MCF 10A (cell line): ENCODE data around the gene MLF1. TPM values are rescaled to one million over a fixed set of nuclear protein-coding genes. Genes with fewer than 3 reads are reported as not detected.

ENCODE experiments used
- BruUV-seq: library from RNA; stranded (reverse); fragments of 400-500 nt; replicated peaks from 2 replicates; lab custom pipeline; 2021; lab: Mats Ljungman, UMichigan
- CTCF ChIA-PET: fragments of 300-600 bp; sonication (Branson Sonifier 250); formaldehyde crosslinking; extraction: SDS; loops from one replicate; lab custom pipeline; 2021; ENCODE audit warnings: antibody characterized with exemption, inconsistent platforms; lab: Yijun Ruan, JAX
- POLR2A ChIA-PET: fragments of 300-600, 350-650 bp; sonication (Branson Sonifier 250); formaldehyde crosslinking; extraction: SDS; loops from one replicate; lab custom pipeline; 2020; ENCODE audit warnings: antibody characterized with exemption, inconsistent platforms; lab: Yijun Ruan, JAX
- DNase-seq: peaks from one replicate; pipeline ENCODE4 v3.0.0-alpha.2; 2018; ENCODE audit not compliant: unreplicated experiment
- H3K27ac Mint-ChIP-seq: one replicate; pipeline ENCODE4 v1.8.0; 2022; ENCODE audit warnings: mild to moderate bottlenecking, low read depth, mixed read lengths; ENCODE audit not compliant: unreplicated experiment
- H3K27me3 Mint-ChIP-seq: one replicate; pipeline ENCODE4 v1.8.0; 2022; ENCODE audit warnings: mixed read lengths; ENCODE audit not compliant: insufficient read depth, unreplicated experiment
- H3K36me3 Mint-ChIP-seq: one replicate; pipeline ENCODE4 v1.8.0; 2022; ENCODE audit warnings: mild to moderate bottlenecking, moderate library complexity, mixed read lengths; ENCODE audit not compliant: insufficient read depth, unreplicated experiment
- H3K4me1 Mint-ChIP-seq: one replicate; pipeline ENCODE4 v1.8.0; 2022; ENCODE audit warnings: mixed read lengths; ENCODE audit not compliant: insufficient read depth, unreplicated experiment
- H3K4me3 Mint-ChIP-seq: one replicate; pipeline ENCODE4 v1.8.0; 2022; ENCODE audit warnings: mild to moderate bottlenecking, moderate library complexity, mixed read lengths; ENCODE audit not compliant: unreplicated experiment
- H3K9me3 Mint-ChIP-seq: one replicate; pipeline ENCODE4 v1.8.0; 2022; ENCODE audit warnings: mixed read lengths; ENCODE audit not compliant: unreplicated experiment
- intact Hi-C: fragments of 100-400 bp; cut with micrococcal nuclease; formaldehyde crosslinking; loops from 2 replicates; pipeline ENCODE4 v1.14.1; 2022
- total RNA-seq: library from RNA; stranded (reverse); gene quantifications from 2 replicates; pipeline ENCODE4 v1.2.3, GENCODE V29; 2022
- TF ChIP-seq, protein P1 (sequence below): fragments of 200-600 bp; IDR thresholded peaks from one replicate; pipeline ENCODE4 v1.8.0; 2022; ENCODE audit warnings: antibody characterized with exemption, mild to moderate bottlenecking; ENCODE audit not compliant: unreplicated experiment

MLF1 gene
- total RNA-seq, 1 experiment from 2014 or later = 6.8 TPM

DNA sequence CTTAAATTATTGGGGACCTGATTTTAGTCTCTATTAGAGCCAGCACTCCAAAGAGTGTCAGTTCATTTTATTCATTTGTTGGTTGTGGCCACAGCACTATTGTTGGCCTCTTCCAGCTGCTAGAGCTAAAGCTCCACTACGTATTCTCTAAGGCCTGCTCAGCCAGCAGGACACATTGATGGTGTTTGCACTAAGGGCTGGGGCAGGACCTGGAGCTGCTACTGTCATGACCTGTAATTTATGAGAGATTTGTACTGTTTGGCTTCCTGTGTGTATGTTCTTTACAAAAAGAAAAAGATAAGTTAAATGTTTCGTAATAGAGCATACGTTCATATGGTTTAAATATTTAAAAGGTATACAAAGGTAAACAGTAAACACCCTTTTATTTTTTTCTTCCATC is 81.5 kb downstream of the MLF1 start:
- Mint-ChIP-seq H3K4me3 (no peak overlapping the region), H3K36me3 (peaks cover 89% of the 10 kb centered on the region), H3K9me3 (no peaks in the 10 kb centered on the region), H3K27ac (no peak overlapping the region), H3K4me1 (no peaks in the 10 kb centered on the region), H3K27me3 (no peaks in the 10 kb centered on the region)
- no peak for DNase-seq
- CTCF ChIA-PET = interaction anchor here (0.6 to 0.9 kb wide), 4 partner anchors 8 to 1120 kb away, joined by 3 read pairs; partner anchors contain the start of gene GFM1
- BruUV-seq = no TSS peak
- TF ChIP-seq, protein P1, sequence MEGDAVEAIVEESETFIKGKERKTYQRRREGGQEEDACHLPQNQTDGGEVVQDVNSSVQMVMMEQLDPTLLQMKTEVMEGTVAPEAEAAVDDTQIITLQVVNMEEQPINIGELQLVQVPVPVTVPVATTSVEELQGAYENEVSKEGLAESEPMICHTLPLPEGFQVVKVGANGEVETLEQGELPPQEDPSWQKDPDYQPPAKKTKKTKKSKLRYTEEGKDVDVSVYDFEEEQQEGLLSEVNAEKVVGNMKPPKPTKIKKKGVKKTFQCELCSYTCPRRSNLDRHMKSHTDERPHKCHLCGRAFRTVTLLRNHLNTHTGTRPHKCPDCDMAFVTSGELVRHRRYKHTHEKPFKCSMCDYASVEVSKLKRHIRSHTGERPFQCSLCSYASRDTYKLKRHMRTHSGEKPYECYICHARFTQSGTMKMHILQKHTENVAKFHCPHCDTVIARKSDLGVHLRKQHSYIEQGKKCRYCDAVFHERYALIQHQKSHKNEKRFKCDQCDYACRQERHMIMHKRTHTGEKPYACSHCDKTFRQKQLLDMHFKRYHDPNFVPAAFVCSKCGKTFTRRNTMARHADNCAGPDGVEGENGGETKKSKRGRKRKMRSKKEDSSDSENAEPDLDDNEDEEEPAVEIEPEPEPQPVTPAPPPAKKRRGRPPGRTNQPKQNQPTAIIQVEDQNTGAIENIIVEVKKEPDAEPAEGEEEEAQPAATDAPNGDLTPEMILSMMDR = no peak
- intact Hi-C loops = no loop called here
- POLR2A ChIA-PET = interaction anchor here (1.0 kb wide), 1 partner anchor 19 kb away, joined by 3 read pairs; no protein-coding TSS in a partner anchor

Other genes with a start within 250 kb of the MLF1 start
- gene GFM1, start 73.3 kb downstream of the MLF1 start, total RNA-seq = 53.9 and 54.1 TPM in 2 replicates
- 3.4 and 4.4 TPM in 2 replicates for gene LXN, start 101.5 kb downstream of the MLF1 start, total RNA-seq
- gene RARRES1, start 161.3 kb downstream of the MLF1 start, total RNA-seq = not detected in 2 replicates
- gene MFSD1, start 230.9 kb downstream of the MLF1 start, total RNA-seq = 28.9 and 34.7 TPM in 2 replicates